Osteocyte (in vitro differentiated cells): ENCODE data around the gene NDUFB2. TPM values are rescaled to one million over a fixed set of nuclear protein-coding genes. Genes with fewer than 3 reads are reported as not detected.

Experiments used
- DNase-seq: peaks from one replicate; pipeline ENCODE4 v3.0.0; 2021; ENCODE audit warnings: mixed read lengths; ENCODE audit not compliant: unreplicated experiment; ENCODE audit errors: extremely low spot score
- H3K27ac Mint-ChIP-seq: one replicate; pipeline ENCODE4 v1.8.0; 2021; ENCODE audit warnings: mild to moderate bottlenecking, mixed read lengths; ENCODE audit not compliant: unreplicated experiment
- H3K27me3 Mint-ChIP-seq: one replicate; pipeline ENCODE4 v1.8.0; 2021; ENCODE audit warnings: mixed read lengths; ENCODE audit not compliant: unreplicated experiment
- H3K36me3 Mint-ChIP-seq: one replicate; pipeline ENCODE4 v1.8.0; 2021; ENCODE audit warnings: mixed read lengths; ENCODE audit not compliant: unreplicated experiment
- H3K4me1 Mint-ChIP-seq: one replicate; pipeline ENCODE4 v1.8.0; 2021; ENCODE audit warnings: mixed read lengths; ENCODE audit not compliant: unreplicated experiment
- H3K4me3 Mint-ChIP-seq: one replicate; pipeline ENCODE4 v1.8.0; 2021; ENCODE audit warnings: mild to moderate bottlenecking, moderate library complexity, mixed read lengths; ENCODE audit not compliant: unreplicated experiment
- H3K9me3 Mint-ChIP-seq: one replicate; pipeline ENCODE4 v1.8.0; 2021; ENCODE audit warnings: mixed read lengths; ENCODE audit not compliant: unreplicated experiment
- CTCF ChIP-seq: fragments of 200-600 bp; sonication (generic); IDR thresholded peaks from 2 replicates; pipeline ENCODE4 v1.5.0; 2021; ENCODE audit warnings: antibody characterized with exemption, mild to moderate bottlenecking, moderate library complexity
- long read RNA-seq: library from polyadenylated mRNA; unstranded; transcript quantifications from one replicate; pipeline ENCODE4 v2.0.0, GENCODE V29; 2021
- total RNA-seq: library from RNA; stranded (reverse); gene quantifications from 2 replicates; pipeline ENCODE4 v1.2.1, GENCODE V29; 2021

Gene NDUFB2
- 177 and 184 TPM in 2 replicates for total RNA-seq
- long read RNA-seq, transcript NDUFB2-201 (4 exons, 504 nt), result major isoform, 25 of 33 reads
- long read RNA-seq, partial matches to known transcripts, result 0 of 33 reads
- long read RNA-seq, other reads (novel, unspliced or antisense), result 4 of 33 reads

GRCh38 chr7:140696680-140697446 is at the start of gene NDUFB2:
Gene NDUFB2, plus strand, starts transcription at chr7:140696708. Its CDS starts 37 bp downstream, at chr7:140696745.
- peaks cover 3% of the 10 kb centered on the region for H3K36me3 Mint-ChIP-seq
- H3K27me3 Mint-ChIP-seq, result no peaks in the 10 kb centered on the region
- no peaks in the 10 kb centered on the region for H3K9me3 Mint-ChIP-seq
- no peak for TF ChIP-seq CTCF
- peaks cover 24% of the 10 kb centered on the region for H3K4me1 Mint-ChIP-seq
- peak within 1 kb of the TSS; percentile 99 for H3K4me3 Mint-ChIP-seq
- peak; percentile 97 for DNase-seq
- peak within 1 kb of the TSS; percentile 99 for H3K27ac Mint-ChIP-seq

- TF ChIP-seq CTCF, result peak; percentile 64
- no peaks in the 10 kb centered on the region for H3K27me3 Mint-ChIP-seq
- no peak for DNase-seq
- H3K36me3 Mint-ChIP-seq, result no peaks in the 10 kb centered on the region
- H3K4me3 Mint-ChIP-seq, result no peak overlapping the region
- H3K9me3 Mint-ChIP-seq, result no peaks in the 10 kb centered on the region
- H3K4me1 Mint-ChIP-seq, result peaks cover 34% of the 10 kb centered on the region
- no peak overlapping the region for H3K27ac Mint-ChIP-seq
Observed at GRCh38 chr7:140646931-140647647, 49.4 kb upstream of the NDUFB2 start.

- no peak for DNase-seq
- Mint-ChIP-seq H3K4me3 (no peak overlapping the region), H3K9me3 (no peaks in the 10 kb centered on the region), H3K36me3 (no peaks in the 10 kb centered on the region), H3K27me3 (no peaks in the 10 kb centered on the region), H3K4me1 (peaks cover 36% of the 10 kb centered on the region), H3K27ac (peak overlapping the region; percentile 15)
- TF ChIP-seq CTCF, result no peak
Observed at GRCh38 chr7:140649556-140650205, 46.8 kb upstream of the NDUFB2 start.

DNA sequence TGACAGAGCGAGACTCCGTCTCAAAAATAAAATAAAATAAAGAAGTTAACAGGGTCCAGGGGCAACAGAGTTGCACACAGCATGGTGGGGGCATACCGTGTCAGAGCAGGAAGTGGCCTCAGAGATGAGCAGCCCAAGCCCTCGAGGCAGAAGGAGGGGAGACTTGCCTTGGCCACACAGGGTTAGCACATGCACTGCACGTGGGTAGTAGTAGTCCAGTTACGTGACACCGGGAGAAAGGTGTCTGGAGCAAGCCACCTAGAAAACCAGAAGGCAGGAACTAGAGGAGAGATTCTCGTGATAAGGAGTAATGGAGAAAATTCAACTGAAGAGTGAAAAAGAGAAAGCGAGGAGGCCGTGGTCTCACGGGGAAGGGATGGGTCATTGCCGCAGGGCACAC is 46.1 kb upstream of the NDUFB2 start:
- Mint-ChIP-seq H3K36me3 (no peaks in the 10 kb centered on the region), H3K27ac (peak overlapping the region; percentile 65)
- no peak for DNase-seq

More for the DNA sequence above, 46.1 kb upstream of the NDUFB2 start:
- Mint-ChIP-seq H3K4me1 (peaks cover 36% of the 10 kb centered on the region), H3K27me3 (no peaks in the 10 kb centered on the region), H3K4me3 (no peak overlapping the region), H3K9me3 (no peaks in the 10 kb centered on the region)
- TF ChIP-seq CTCF, result no peak
